Measurements from ENCODE around the gene SLIRP.

- TF ChIP-seq CTCF (IDR thresholded peaks at IDR 0.05) (no peak), EP300 (IDR thresholded peaks at IDR 0.05) (no peak)
Observed at GRCh38 chr14:77746064-77746702, 38.3 kb downstream of the SLIRP start.

All from tibial nerve (tissue), 4 donors.